ENCODE measurements around the gene RBFOX2.

Gene RBFOX2

DNA sequence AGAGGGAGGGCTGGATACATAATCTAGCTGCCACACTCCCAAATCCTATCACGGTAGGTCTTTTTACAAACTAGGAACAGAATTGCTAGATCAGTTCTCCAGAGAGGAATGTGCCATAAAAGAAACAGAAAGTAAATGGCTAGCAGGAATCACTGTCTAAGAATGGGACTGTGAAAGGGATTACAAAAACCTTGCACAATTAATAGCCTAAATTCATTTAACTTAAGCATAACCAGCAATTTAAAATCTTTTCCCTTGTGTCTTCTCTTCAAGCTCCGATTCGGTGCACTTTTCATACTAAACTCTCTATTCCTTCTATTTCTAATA lies 275.8 kb downstream of the RBFOX2 start:
- Histone ChIP-seq H3K27ac (ENCODE audit: low read depth in 2 of 2, low read length in 2 of 2) (no peak overlapping the region), H3K9ac (ENCODE audit: low read depth in 1 of 2, low read length in 2 of 2) (no peak overlapping the region), H3K4me3 (ENCODE audit: low read length in 2 of 2) (no peak overlapping the region), H3K9me3 (ENCODE audit: control insufficient read depth in 2 of 2, low read length in 2 of 2) (no peaks in the 10 kb centered on the region), H3K4me1 (ENCODE audit: control insufficient read depth in 2 of 2, insufficient read depth in 2 of 2, low read length in 2 of 2) (no peaks in the 10 kb centered on the region), H3K27me3 (ENCODE audit: control insufficient read depth in 2 of 2, insufficient read depth in 2 of 2, low read length in 2 of 2) (no peaks in the 10 kb centered on the region), H3K36me3 (ENCODE audit: control insufficient read depth in 2 of 2, insufficient read depth in 2 of 2, low read length in 2 of 2) (peaks cover 6 to 11% of the 10 kb centered on the region in 2 donors)

DNA sequence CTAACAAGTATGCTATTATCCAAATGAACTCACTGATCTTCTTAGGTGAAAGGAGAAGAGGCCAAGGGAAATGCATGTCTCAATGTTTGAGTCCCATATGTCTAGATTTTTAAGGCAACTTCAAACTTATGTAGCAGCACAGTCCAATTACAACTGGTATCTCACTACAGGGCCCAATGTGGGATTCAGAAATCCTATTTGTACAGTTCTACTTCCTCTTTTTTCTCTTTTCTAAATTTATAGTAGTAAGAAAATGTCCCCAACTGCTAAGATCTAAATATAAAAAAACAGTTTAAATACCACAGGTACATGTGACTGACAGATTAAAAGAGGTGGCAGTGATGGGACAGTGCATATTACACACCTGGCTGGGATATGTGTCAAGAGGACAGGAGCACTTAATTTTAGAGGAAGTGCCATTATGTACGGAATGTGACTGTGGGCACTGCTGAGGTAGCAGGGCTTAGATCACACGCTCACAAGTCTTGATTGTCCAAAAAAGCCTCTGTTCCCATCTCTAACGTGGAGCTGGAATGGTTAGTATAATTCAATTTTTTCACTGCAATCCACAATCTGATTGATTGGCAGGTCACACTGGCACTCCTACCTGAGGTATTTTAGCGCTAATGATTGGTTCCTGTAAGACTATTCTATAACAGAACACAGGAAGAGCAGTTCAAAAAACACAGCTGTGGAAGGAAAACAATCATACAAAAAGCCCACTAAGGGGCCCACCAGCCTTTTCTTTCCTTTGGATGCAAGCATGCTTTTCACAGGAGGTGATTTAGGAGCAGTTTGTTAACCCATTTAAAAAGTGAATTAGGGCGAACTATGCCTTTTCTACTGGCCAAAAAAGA lies 276.4 kb downstream of the RBFOX2 start:
- H3K36me3 ChIP-seq (ENCODE audit: control insufficient read depth in 2 of 2, insufficient read depth in 2 of 2, low read length in 2 of 2): peaks cover 6 to 9% of the 10 kb centered on the region in 2 donors
- H3K9me3 ChIP-seq (ENCODE audit: control insufficient read depth in 2 of 2, low read length in 2 of 2): no peaks in the 10 kb centered on the region
- no peak overlapping the region for H3K27ac ChIP-seq (ENCODE audit: low read depth in 2 of 2, low read length in 2 of 2)
- no peaks in the 10 kb centered on the region for H3K4me1 ChIP-seq (ENCODE audit: control insufficient read depth in 2 of 2, insufficient read depth in 2 of 2, low read length in 2 of 2)
- no peaks in the 10 kb centered on the region for H3K27me3 ChIP-seq (ENCODE audit: control insufficient read depth in 2 of 2, insufficient read depth in 2 of 2, low read length in 2 of 2)
- no peak overlapping the region for H3K4me3 ChIP-seq (ENCODE audit: low read length in 2 of 2)
- no peak overlapping the region for H3K9ac ChIP-seq (ENCODE audit: low read depth in 1 of 2, low read length in 2 of 2)

DNA sequence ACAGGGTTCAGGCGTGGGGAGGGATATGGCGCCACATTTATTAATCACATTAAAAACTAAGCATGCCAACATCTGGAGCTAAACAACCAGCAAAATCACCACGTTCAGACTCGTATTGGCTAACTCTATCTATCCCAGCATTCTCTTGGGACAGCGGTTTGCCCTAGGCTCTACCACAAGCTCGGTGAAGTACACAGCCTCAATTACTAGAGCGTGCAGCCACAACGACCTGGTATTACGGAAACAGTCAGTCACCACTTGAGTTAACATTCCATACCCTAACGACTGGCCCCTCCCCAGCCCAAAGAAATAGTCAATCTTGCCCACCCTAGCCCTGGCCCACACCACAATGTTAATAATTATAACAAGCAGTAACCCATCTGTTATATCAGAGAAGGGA lies 278.8 kb downstream of the RBFOX2 start:
- H3K4me1 ChIP-seq (ENCODE audit: control insufficient read depth in 2 of 2, insufficient read depth in 2 of 2, low read length in 2 of 2): no peaks in the 10 kb centered on the region
- no peaks in the 10 kb centered on the region for H3K9me3 ChIP-seq (ENCODE audit: control insufficient read depth in 2 of 2, low read length in 2 of 2)

DNA sequence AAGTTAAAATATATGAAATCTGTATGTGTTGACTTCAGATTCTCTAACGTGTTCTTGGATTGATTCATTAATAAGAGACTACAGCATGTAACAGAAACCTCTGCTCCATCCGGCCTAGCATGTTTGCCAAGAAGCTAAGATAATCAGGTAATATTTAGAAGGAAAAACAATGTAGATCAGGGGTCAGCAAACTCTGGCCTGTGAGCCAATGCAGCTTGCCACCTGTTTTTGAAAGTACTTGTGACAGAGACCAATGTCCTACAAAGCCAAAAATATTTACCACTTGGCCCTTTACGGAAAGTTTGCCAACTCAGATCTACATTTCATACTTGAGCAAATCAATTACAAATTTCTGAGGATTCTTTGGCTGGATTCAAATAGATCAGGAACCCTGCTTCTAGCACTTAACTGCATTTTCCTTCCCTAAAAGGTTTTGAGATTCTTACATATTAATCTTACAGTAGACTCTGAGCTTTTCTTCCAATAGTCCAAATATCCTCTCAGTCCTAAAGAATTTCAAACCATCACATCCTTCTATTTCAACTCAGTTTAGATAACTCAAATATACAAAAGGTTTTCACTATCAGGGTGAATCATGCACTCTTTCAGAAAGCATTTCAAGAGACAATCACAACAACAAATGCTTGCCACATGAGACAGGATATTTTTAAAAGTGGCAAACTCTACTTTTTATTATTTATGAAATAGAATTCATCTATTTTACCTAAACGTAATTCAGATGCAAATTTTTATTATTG lies 281.5 kb downstream of the RBFOX2 start:
- H3K4me3 ChIP-seq (ENCODE audit: low read length in 2 of 2): no peak overlapping the region
- H3K27me3 ChIP-seq (ENCODE audit: control insufficient read depth in 2 of 2, insufficient read depth in 2 of 2, low read length in 2 of 2): no peaks in the 10 kb centered on the region
- H3K9ac ChIP-seq (ENCODE audit: low read depth in 1 of 2, low read length in 2 of 2): no peak overlapping the region
- H3K36me3 ChIP-seq (ENCODE audit: control insufficient read depth in 2 of 2, insufficient read depth in 2 of 2, low read length in 2 of 2): peaks cover 16 to 38% of the 10 kb centered on the region in 2 donors
- no peak overlapping the region for H3K27ac ChIP-seq (ENCODE audit: low read depth in 2 of 2, low read length in 2 of 2)
- no peaks in the 10 kb centered on the region for H3K4me1 ChIP-seq (ENCODE audit: control insufficient read depth in 2 of 2, insufficient read depth in 2 of 2, low read length in 2 of 2)
- no peaks in the 10 kb centered on the region for H3K9me3 ChIP-seq (ENCODE audit: control insufficient read depth in 2 of 2, low read length in 2 of 2)

More for the DNA sequence above, 278.8 kb downstream of the RBFOX2 start:
- no peak overlapping the region for H3K9ac ChIP-seq (ENCODE audit: low read depth in 1 of 2, low read length in 2 of 2)
- H3K4me3 ChIP-seq (ENCODE audit: low read length in 2 of 2): no peak overlapping the region
- H3K27ac ChIP-seq (ENCODE audit: low read depth in 2 of 2, low read length in 2 of 2): no peak overlapping the region
- H3K27me3 ChIP-seq (ENCODE audit: control insufficient read depth in 2 of 2, insufficient read depth in 2 of 2, low read length in 2 of 2): no peaks in the 10 kb centered on the region
- H3K36me3 ChIP-seq (ENCODE audit: control insufficient read depth in 2 of 2, insufficient read depth in 2 of 2, low read length in 2 of 2): peaks cover 14 to 24% of the 10 kb centered on the region in 2 donors

DNA sequence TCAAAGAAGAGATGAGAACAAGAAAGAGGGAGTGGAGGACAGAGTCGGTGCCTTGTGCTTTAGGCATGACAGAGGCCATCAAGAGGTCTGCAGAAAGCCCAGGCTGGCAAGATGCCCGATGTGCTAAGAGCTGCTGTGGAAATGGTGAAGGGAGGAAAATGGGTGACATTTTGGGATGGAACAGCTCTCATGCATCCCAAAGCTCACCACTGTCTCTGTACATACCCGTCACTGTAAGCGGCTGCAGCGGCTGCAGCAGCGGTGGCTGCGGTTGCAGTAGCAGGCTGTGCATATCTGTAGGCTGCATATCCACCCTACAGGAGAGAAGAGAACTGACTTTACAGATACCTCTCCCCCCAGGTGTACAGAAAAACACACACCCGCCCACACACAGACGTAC lies 282.4 kb downstream of the RBFOX2 start:
- Histone ChIP-seq H3K4me3 (ENCODE audit: low read length in 2 of 2) (no peak overlapping the region), H3K27me3 (ENCODE audit: control insufficient read depth in 2 of 2, insufficient read depth in 2 of 2, low read length in 2 of 2) (no peaks in the 10 kb centered on the region), H3K9ac (ENCODE audit: low read depth in 1 of 2, low read length in 2 of 2) (no peak overlapping the region), H3K27ac (ENCODE audit: low read depth in 2 of 2, low read length in 2 of 2) (no peak overlapping the region), H3K4me1 (ENCODE audit: control insufficient read depth in 2 of 2, insufficient read depth in 2 of 2, low read length in 2 of 2) (no peaks in the 10 kb centered on the region), H3K36me3 (ENCODE audit: control insufficient read depth in 2 of 2, insufficient read depth in 2 of 2, low read length in 2 of 2) (peaks cover 16 to 39% of the 10 kb centered on the region in 2 donors), H3K9me3 (ENCODE audit: control insufficient read depth in 2 of 2, low read length in 2 of 2) (no peaks in the 10 kb centered on the region)

DNA sequence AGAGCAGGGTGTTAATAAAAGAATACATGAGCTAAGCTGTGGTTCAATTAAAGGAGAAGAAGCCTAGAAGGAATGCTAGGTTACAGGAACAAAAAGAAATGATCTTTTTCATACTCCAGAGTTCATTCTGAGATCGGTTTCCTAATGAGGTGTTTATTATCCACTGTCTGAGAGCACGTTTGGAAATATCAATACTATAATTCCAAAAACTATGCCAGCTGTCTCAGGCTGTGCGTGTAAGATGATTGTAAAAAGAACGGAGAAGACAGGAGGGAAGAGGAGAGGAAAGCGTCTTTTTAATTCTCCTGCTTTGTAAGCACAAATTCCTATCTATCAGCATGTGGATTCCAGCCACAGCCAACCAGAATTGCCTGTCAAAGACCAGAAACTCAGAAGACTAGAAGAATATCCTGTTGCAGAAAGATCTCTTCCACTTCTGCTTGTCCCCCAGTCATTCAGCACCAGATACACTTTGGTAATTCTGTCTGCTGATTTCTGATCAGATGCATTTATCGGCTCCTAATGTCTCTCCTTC lies 285.2 kb downstream of the RBFOX2 start:
- Histone ChIP-seq H3K27ac (ENCODE audit: low read depth in 2 of 2, low read length in 2 of 2) (no peak overlapping the region), H3K9me3 (ENCODE audit: control insufficient read depth in 2 of 2, low read length in 2 of 2) (no peaks in the 10 kb centered on the region), H3K27me3 (ENCODE audit: control insufficient read depth in 2 of 2, insufficient read depth in 2 of 2, low read length in 2 of 2) (no peaks in the 10 kb centered on the region), H3K4me1 (ENCODE audit: control insufficient read depth in 2 of 2, insufficient read depth in 2 of 2, low read length in 2 of 2) (no peaks in the 10 kb centered on the region), H3K4me3 (ENCODE audit: low read length in 2 of 2) (no peak overlapping the region), H3K9ac (ENCODE audit: low read depth in 1 of 2, low read length in 2 of 2) (no peak overlapping the region), H3K36me3 (ENCODE audit: control insufficient read depth in 2 of 2, insufficient read depth in 2 of 2, low read length in 2 of 2) (peaks cover 25 to 40% of the 10 kb centered on the region in 2 donors)

DNA sequence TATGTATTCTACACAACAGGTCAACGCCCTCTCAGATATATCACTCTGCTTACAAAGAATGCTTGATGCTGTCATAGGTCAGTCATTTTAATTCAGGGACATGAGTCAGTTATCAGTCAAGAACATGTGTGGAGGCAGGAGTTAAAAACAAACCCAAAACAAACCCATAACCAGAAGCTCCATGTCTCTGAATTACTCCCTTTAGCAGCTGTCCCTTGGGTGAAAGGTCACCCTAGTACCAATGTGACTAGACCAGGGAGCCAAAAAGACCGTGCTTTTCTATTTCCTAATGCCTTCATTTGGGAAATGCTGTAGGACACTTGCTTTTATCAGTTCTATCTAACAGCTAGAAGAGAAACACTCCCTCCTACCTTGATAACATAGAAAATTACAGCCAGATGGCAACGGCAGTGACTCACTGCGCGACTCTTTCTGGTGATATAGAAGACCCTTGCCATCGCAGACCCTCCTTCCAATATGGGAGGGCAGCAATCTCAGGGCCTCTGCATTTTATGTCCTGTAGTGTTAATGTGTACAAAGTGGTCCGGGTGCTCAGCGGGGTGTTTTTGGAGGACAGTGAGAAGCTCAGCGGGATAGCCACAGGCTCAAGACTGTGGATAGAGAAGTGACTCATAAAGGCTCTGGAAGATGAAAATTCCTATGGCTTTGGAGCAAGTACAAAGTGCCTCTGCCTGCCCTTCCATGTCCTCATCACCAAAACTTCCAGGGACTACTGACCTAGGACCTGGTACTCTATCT lies 286.1 kb downstream of the RBFOX2 start:
- Histone ChIP-seq H3K4me1 (ENCODE audit: control insufficient read depth in 2 of 2, insufficient read depth in 2 of 2, low read length in 2 of 2) (no peaks in the 10 kb centered on the region), H3K9me3 (ENCODE audit: control insufficient read depth in 2 of 2, low read length in 2 of 2) (no peaks in the 10 kb centered on the region), H3K4me3 (ENCODE audit: low read length in 2 of 2) (no peak overlapping the region), H3K36me3 (ENCODE audit: control insufficient read depth in 2 of 2, insufficient read depth in 2 of 2, low read length in 2 of 2) (peaks cover 29 to 40% of the 10 kb centered on the region in 2 donors), H3K27ac (ENCODE audit: low read depth in 2 of 2, low read length in 2 of 2) (peak overlapping the region in 1 of 2 donors; percentile 44), H3K27me3 (ENCODE audit: control insufficient read depth in 2 of 2, insufficient read depth in 2 of 2, low read length in 2 of 2) (no peaks in the 10 kb centered on the region), H3K9ac (ENCODE audit: low read depth in 1 of 2, low read length in 2 of 2) (no peak overlapping the region)

DNA sequence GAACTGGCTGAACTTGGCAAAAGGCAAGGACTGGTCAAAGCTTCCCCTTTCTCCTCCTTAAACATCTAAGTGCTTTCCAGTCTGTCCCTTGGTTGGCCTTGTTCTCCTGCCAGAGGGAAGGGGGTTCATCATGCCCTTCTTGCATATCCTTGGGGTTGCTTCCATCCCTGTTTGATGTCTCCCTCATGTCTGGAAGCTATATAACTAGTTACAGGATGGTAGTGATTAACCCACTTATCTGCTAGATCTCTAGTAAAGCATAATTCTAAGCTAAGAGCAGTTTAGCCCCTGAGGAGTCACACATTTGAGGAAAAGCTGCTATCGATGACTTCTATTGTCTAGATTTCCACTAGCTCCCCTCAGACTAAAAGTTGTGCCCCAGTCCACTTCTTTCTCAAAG lies 288.0 kb downstream of the RBFOX2 start:
- no peak overlapping the region for H3K9ac ChIP-seq (ENCODE audit: low read depth in 1 of 2, low read length in 2 of 2)
- H3K27me3 ChIP-seq (ENCODE audit: control insufficient read depth in 2 of 2, insufficient read depth in 2 of 2, low read length in 2 of 2): no peaks in the 10 kb centered on the region
- peaks cover 20 to 28% of the 10 kb centered on the region in 2 donors for H3K36me3 ChIP-seq (ENCODE audit: control insufficient read depth in 2 of 2, insufficient read depth in 2 of 2, low read length in 2 of 2)
- H3K27ac ChIP-seq (ENCODE audit: low read depth in 2 of 2, low read length in 2 of 2): no peak overlapping the region
- no peaks in the 10 kb centered on the region for H3K4me1 ChIP-seq (ENCODE audit: control insufficient read depth in 2 of 2, insufficient read depth in 2 of 2, low read length in 2 of 2)
- H3K9me3 ChIP-seq (ENCODE audit: control insufficient read depth in 2 of 2, low read length in 2 of 2): no peaks in the 10 kb centered on the region
- H3K4me3 ChIP-seq (ENCODE audit: low read length in 2 of 2): no peak overlapping the region

DNA sequence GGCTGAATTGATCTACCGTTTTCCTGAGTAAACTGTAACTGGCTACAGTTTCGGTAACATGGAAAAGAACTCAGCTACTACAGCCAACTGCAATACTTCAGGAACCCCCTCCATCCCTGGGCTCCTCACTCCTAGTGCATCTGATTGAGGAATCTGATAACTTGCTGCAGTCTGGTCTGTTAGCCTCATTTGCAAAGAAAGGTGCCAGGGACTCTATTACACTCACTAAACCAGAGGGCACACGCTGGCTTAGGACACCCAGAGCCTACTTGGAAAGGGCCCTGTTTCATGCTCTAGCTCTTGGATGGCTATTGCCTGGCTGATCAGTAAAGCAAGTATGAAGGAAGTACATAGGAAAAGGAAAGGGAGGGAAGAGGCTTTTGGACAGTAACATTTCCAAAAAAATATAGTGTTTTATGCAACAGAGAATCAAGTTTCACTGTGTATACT lies 288.7 kb downstream of the RBFOX2 start:
- Histone ChIP-seq H3K9me3 (ENCODE audit: control insufficient read depth in 2 of 2, low read length in 2 of 2) (no peaks in the 10 kb centered on the region), H3K4me3 (ENCODE audit: low read length in 2 of 2) (no peak overlapping the region), H3K36me3 (ENCODE audit: control insufficient read depth in 2 of 2, insufficient read depth in 2 of 2, low read length in 2 of 2) (peaks cover 20 to 24% of the 10 kb centered on the region in 2 donors), H3K4me1 (ENCODE audit: control insufficient read depth in 2 of 2, insufficient read depth in 2 of 2, low read length in 2 of 2) (no peaks in the 10 kb centered on the region), H3K9ac (ENCODE audit: low read depth in 1 of 2, low read length in 2 of 2) (no peak overlapping the region), H3K27me3 (ENCODE audit: control insufficient read depth in 2 of 2, insufficient read depth in 2 of 2, low read length in 2 of 2) (no peaks in the 10 kb centered on the region), H3K27ac (ENCODE audit: low read depth in 2 of 2, low read length in 2 of 2) (no peak overlapping the region)
